H9 (cell line): ENCODE data around the gene ADGRG7. TPM values are rescaled to one million over a fixed set of nuclear protein-coding genes. Genes with fewer than 3 reads are reported as not detected.

Source experiments
- DNase-seq: peaks from one replicate; pipeline ENCODE4 v3.0.0-alpha.2; 2017
- H2AFZ ChIP-seq: one replicate; pipeline ENCODE4 v1.6.1; 2013; ENCODE audit warnings: mild to moderate bottlenecking, low read length, control low read depth, moderate library complexity
- H2AK5ac ChIP-seq: 2 replicates; pipeline ENCODE4 v1.6.1; 2013; ENCODE audit warnings: low read length, control low read depth, mixed read lengths; ENCODE audit not compliant: insufficient read length
- H2BK120ac ChIP-seq: one replicate; pipeline ENCODE4 v1.6.1; 2013; ENCODE audit warnings: low read depth, mild to moderate bottlenecking, low read length, control low read depth, inconsistent platforms; ENCODE audit not compliant: poor library complexity, severe bottlenecking
- H2BK12ac ChIP-seq: 2 replicates; pipeline ENCODE4 v1.6.1; 2013; ENCODE audit warnings: low read length, control low read depth, mixed read lengths, low read depth; ENCODE audit not compliant: insufficient read length
- H2BK15ac ChIP-seq: 2 replicates; pipeline ENCODE4 v1.6.1; 2013; ENCODE audit warnings: low read depth, low read length, control low read depth
- H2BK20ac ChIP-seq: one replicate; pipeline ENCODE4 v1.6.1; 2013; ENCODE audit warnings: low read depth, mild to moderate bottlenecking, low read length, control low read depth, inconsistent platforms; ENCODE audit not compliant: poor library complexity, severe bottlenecking
- H2BK5ac ChIP-seq: 2 replicates; pipeline ENCODE4 v1.6.1; 2013; ENCODE audit warnings: low read length, control low read depth, mixed read lengths; ENCODE audit not compliant: insufficient read length
- H3K14ac ChIP-seq: 2 replicates; pipeline ENCODE4 v1.6.1; 2013; ENCODE audit warnings: low read length, control low read depth; ENCODE audit not compliant: insufficient read depth
- H3K18ac ChIP-seq: 2 replicates; pipeline ENCODE4 v1.6.1; 2013; ENCODE audit warnings: low read depth, mild to moderate bottlenecking, mixed read lengths, low read length, control low read depth; ENCODE audit not compliant: insufficient read length
- H3K23ac ChIP-seq: 2 replicates; pipeline ENCODE4 v1.6.1; 2013; ENCODE audit warnings: low read length, control low read depth, mixed read lengths, low read depth; ENCODE audit not compliant: insufficient read length
- H3K23me2 ChIP-seq: 2 replicates; pipeline ENCODE4 v1.6.1; 2013; ENCODE audit warnings: low read depth, mild to moderate bottlenecking, mixed read lengths, low read length, control low read depth; ENCODE audit not compliant: insufficient read length, poor library complexity, severe bottlenecking
- H3K27ac ChIP-seq: 2 replicates; pipeline ENCODE4 v1.5.1; 2013; ENCODE audit warnings: low read length, control low read depth, mixed read lengths, low read depth; ENCODE audit not compliant: insufficient read length
- H3K27me3 ChIP-seq: 2 replicates; pipeline ENCODE4 v1.6.1; 2013; ENCODE audit warnings: low read length, control low read depth, inconsistent platforms; ENCODE audit not compliant: insufficient read depth
- H3K4ac ChIP-seq: 2 replicates; pipeline ENCODE4 v1.6.1; 2013; ENCODE audit warnings: low read depth, mild to moderate bottlenecking, control low read depth, inconsistent platforms, low read length, moderate library complexity
- H3K4me1 ChIP-seq: 2 replicates; pipeline ENCODE4 v1.6.1; 2013; ENCODE audit warnings: low read length, control low read depth, inconsistent platforms; ENCODE audit not compliant: insufficient read depth
- H3K4me2 ChIP-seq: 2 replicates; pipeline ENCODE4 v1.6.1; 2013; ENCODE audit warnings: low read length, control low read depth, mixed read lengths; ENCODE audit not compliant: insufficient read length, insufficient read depth
- H3K56ac ChIP-seq: 2 replicates; pipeline ENCODE4 v1.6.1; 2013; ENCODE audit warnings: low read depth, mild to moderate bottlenecking, mixed read lengths, low read length, control low read depth; ENCODE audit not compliant: insufficient read length
- H3K79me1 ChIP-seq: 2 replicates; pipeline ENCODE4 v1.6.1; 2013; ENCODE audit warnings: low read depth, mild to moderate bottlenecking, moderate library complexity, low read length, control low read depth, inconsistent platforms; ENCODE audit not compliant: insufficient read depth, poor library complexity, severe bottlenecking
- H3K79me2 ChIP-seq: 2 replicates; pipeline ENCODE4 v1.6.1; 2013; ENCODE audit warnings: low read length, control low read depth, inconsistent platforms; ENCODE audit not compliant: insufficient read depth
- H3K9ac ChIP-seq: 2 replicates; pipeline ENCODE4 v1.6.1; 2013; ENCODE audit warnings: low read length, control low read depth, mixed read lengths; ENCODE audit not compliant: insufficient read length; ENCODE audit errors: extremely low read depth
- H3K9me3 ChIP-seq: one replicate; pipeline ENCODE4 v1.6.1; 2013; ENCODE audit warnings: low read depth, low read length, inconsistent platforms; ENCODE audit not compliant: control insufficient read depth
- H3T11ph ChIP-seq: one replicate; pipeline ENCODE4 v1.6.1; 2013; ENCODE audit warnings: mild to moderate bottlenecking, low read length, control low read depth, inconsistent platforms
- H4K20me1 ChIP-seq: one replicate; pipeline ENCODE4 v1.6.1; 2013; ENCODE audit not compliant: control insufficient read depth, insufficient read length, insufficient read depth
- H4K5ac ChIP-seq: 2 replicates; pipeline ENCODE4 v1.6.1; 2013; ENCODE audit warnings: low read depth, mild to moderate bottlenecking, mixed read lengths, low read length, control low read depth; ENCODE audit not compliant: insufficient read length
- H4K8ac ChIP-seq: replicated peaks from 2 replicates; pipeline ENCODE4 v1.6.1; 2013; ENCODE audit warnings: low read length, control low read depth, mixed read lengths, low read depth; ENCODE audit not compliant: insufficient read length
- H4K91ac ChIP-seq: 2 replicates; pipeline ENCODE4 v1.6.1; 2013; ENCODE audit warnings: low read depth, mild to moderate bottlenecking, moderate library complexity, mixed read lengths, low read length, control low read depth; ENCODE audit not compliant: insufficient read length
- H3K27ac Mint-ChIP-seq, 3 experiments: 2 replicates in 2 of 3; 3 replicates in 1 of 3; pipeline ENCODE4 v1.8.0; 2020 to 2021; ENCODE audit warnings: mixed read lengths in 3 of 3, mild to moderate bottlenecking in 1 of 3, moderate library complexity in 1 of 3
- H3K27me3 Mint-ChIP-seq: 2 replicates; pipeline ENCODE4 v1.8.0; 2021; ENCODE audit warnings: low read depth, mild to moderate bottlenecking, moderate library complexity, mixed read lengths
- H3K36me3 Mint-ChIP-seq, 3 experiments: 2 replicates in 2 of 3; 3 replicates in 1 of 3; pipeline ENCODE4 v1.8.0; 2020 to 2021; ENCODE audit warnings: low read depth in 3 of 3, mixed read lengths in 3 of 3; ENCODE audit not compliant: insufficient read depth in 1 of 3
- H3K4me1 Mint-ChIP-seq, 2 experiments: 2 replicates each; pipeline ENCODE4 v1.8.0; 2020; ENCODE audit warnings: mixed read lengths in 2 of 2
- H3K4me3 Mint-ChIP-seq, 2 experiments: 2 replicates in 1 of 2; 3 replicates in 1 of 2; pipeline ENCODE4 v1.8.0; 2020 to 2021; ENCODE audit warnings: mild to moderate bottlenecking in 2 of 2, mixed read lengths in 2 of 2, moderate library complexity in 1 of 2
- H3K9me3 Mint-ChIP-seq, 2 experiments: 2 replicates in 1 of 2; 3 replicates in 1 of 2; pipeline ENCODE4 v1.8.0; 2020; ENCODE audit warnings: mild to moderate bottlenecking in 2 of 2, mixed read lengths in 2 of 2, moderate library complexity in 1 of 2
- CTCF ChIP-seq: fragments of 200-600 bp; sonication (generic); conservative IDR thresholded peaks from 3 replicates; pipeline ENCODE4 v1.8.0; 2021; ENCODE audit warnings: antibody characterized with exemption, mild to moderate bottlenecking
- WGBS: extraction: QIAGEN DNeasy Blood & Tissue Kit; methylation state at CpG from one replicate; pipeline ENCODE4 v1.1.7; 2013; ENCODE audit warnings: missing lambda C conversion rate, low lambda C conversion rate, mixed read lengths; ENCODE audit not compliant: insufficient read length; ENCODE audit errors: extremely low coverage; 5-methylcytosine and 5-hydroxymethylcytosine counted together
- total RNA-seq: library from RNA; stranded (reverse); gene quantifications from 2 replicates; pipeline ENCODE4 v1.2.1, GENCODE V29; 2021

The ADGRG7 gene
- total RNA-seq, 1 experiment from 2014 or later = not detected

DNA sequence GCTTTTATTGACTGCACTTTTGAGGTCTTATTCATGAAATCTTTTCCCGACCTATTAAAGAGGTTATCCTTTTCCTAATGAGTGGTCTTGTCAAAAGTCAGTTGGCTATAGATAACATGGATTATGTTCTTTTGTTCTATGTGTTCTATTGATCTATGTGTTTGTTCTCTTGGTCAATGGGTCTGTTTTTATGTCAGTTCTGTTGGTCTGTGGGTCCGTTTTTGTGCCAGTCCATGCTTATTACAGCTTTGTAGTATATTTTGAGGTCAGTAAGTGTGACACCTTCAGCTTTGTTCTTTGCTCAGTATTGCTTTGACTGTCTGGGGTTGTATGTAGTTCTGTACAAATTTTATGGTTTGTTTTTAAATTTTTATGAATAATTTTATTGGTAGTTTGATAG, 107.7 kb downstream of the ADGRG7 start:
- no peak overlapping the region for H3K14ac ChIP-seq
- peaks cover 15 to 24% of the 10 kb centered on the region in 2 experiments for H3K4me1 Mint-ChIP-seq
- no peak overlapping the region for H2BK12ac ChIP-seq
- H3K27ac Mint-ChIP-seq = no peak overlapping the region
- H4K8ac ChIP-seq = no peak overlapping the region
- H3K9me3 Mint-ChIP-seq = no peaks in the 10 kb centered on the region; a peak in 1 of 5 replicates
- no peaks in the 10 kb centered on the region for H3K9me3 ChIP-seq
- no peak overlapping the region for H3K56ac ChIP-seq
- peaks cover 4% of the 10 kb centered on the region for H3K79me1 ChIP-seq
- H3K4me2 ChIP-seq = no peak overlapping the region
- WGBS = no CpG with 5 or more reads among the region's 2 CpGs
- no peak overlapping the region for H2BK5ac ChIP-seq
- H3K27ac ChIP-seq = no peak overlapping the region
- H2BK20ac ChIP-seq = no peak overlapping the region
- no peak overlapping the region for H4K5ac ChIP-seq
- no peak overlapping the region for H2AFZ ChIP-seq
- H3K4ac ChIP-seq = no peak overlapping the region
- H3K27me3 ChIP-seq = no peaks in the 10 kb centered on the region
- no peaks in the 10 kb centered on the region for H3K4me1 ChIP-seq
- H4K91ac ChIP-seq = no peak overlapping the region
- H3K4me3 Mint-ChIP-seq = no peak overlapping the region
- no peaks in the 10 kb centered on the region for H4K20me1 ChIP-seq
- DNase-seq = no peak
- no peak overlapping the region for H3K23ac ChIP-seq
- no peak overlapping the region for H3T11ph ChIP-seq
- no peak overlapping the region for H2BK120ac ChIP-seq
- H3K79me2 ChIP-seq = peaks cover 13% of the 10 kb centered on the region; the same call in 1 of the 2 replicates
- no peak overlapping the region for H2AK5ac ChIP-seq
- no peak overlapping the region for H2BK15ac ChIP-seq
- no peaks in the 10 kb centered on the region for H3K27me3 Mint-ChIP-seq
- no peaks in the 10 kb centered on the region for H3K23me2 ChIP-seq
- H3K9ac ChIP-seq = no peak overlapping the region
- no peak for TF ChIP-seq CTCF
- no peak overlapping the region for H3K18ac ChIP-seq
- H3K36me3 Mint-ChIP-seq = peaks cover 40 to 78% (median 70%) of the 10 kb centered on the region in 3 experiments
